HepG2 (cell line): ENCODE results near the gene VWA1. TPM values are rescaled to one million over a fixed set of nuclear protein-coding genes. Genes with fewer than 3 reads are reported as not detected.

Experiments
- ATAC-seq: fragments of 200-7000 bp; cut with Tn5 transposase; 3 replicates; pipeline ENCODE4 v1.9.1; 2020; ENCODE audit warnings: mild to moderate bottlenecking, moderate library complexity
- Bru-seq: library from RNA; stranded (reverse); fragments of 400-500 nt; gene quantifications from one replicate; lab custom pipeline; 2021; lab: Mats Ljungman, UMichigan
- BruChase-seq, 2 experiments: library from RNA; stranded (reverse); fragments of 400-500 nt; gene quantifications; one replicate each; lab custom pipeline; 2021; lab: Mats Ljungman, UMichigan
- BruUV-seq: library from RNA; stranded (reverse); fragments of 400-500 nt; replicated peaks from 2 replicates; lab custom pipeline; 2021; lab: Mats Ljungman, UMichigan
- CTCF ChIA-PET: fragments of 300-600 bp; formaldehyde crosslinking; extraction: SDS; loops from one replicate; lab custom pipeline; 2021; ENCODE audit warnings: low total read pairs, inconsistent platforms, low intra/inter-chr PET ratio; lab: Yijun Ruan, JAX
- POLR2A ChIA-PET: fragments of 350-600 bp; sonication (Branson Sonifier 250); formaldehyde crosslinking; loops from one replicate; lab custom pipeline; 2020; ENCODE audit warnings: antibody characterized with exemption, inconsistent platforms; lab: Yijun Ruan, JAX
- DNase-seq: peaks from one replicate; pipeline ENCODE4 v3.0.0-alpha.2; 2015; ENCODE audit warnings: low spot score
- FAIRE-seq: peaks from 3 replicates; lab custom pipeline; 2011; peaks lifted over from hg19 to GRCh38; lab: Jason Lieb, UNC
- H2AFZ ChIP-seq: one replicate; pipeline ENCODE4 v1.6.1; 2011; ENCODE audit warnings: low read length, inconsistent platforms
- H3K27ac ChIP-seq: fragments of 300-600 bp; 3 replicates; pipeline ENCODE4 v1.8.0; 2011; ENCODE audit warnings: mixed run types, mild to moderate bottlenecking, mixed read lengths, low read length, inconsistent platforms; ENCODE audit not compliant: insufficient read depth; ENCODE audit errors: extremely low read length
- H3K27me3 ChIP-seq, 2 experiments: fragments of 200-600 bp in 1 of 2; 2 replicates in 1 of 2; 3 replicates in 1 of 2; pipeline versions ENCODE4 v1.6.0 to v1.8.0; 2011; ENCODE audit warnings: low read length in 2 of 2, mild to moderate bottlenecking in 2 of 2, moderate library complexity in 2 of 2, inconsistent platforms in 1 of 2; ENCODE audit not compliant: insufficient read depth in 2 of 2, control insufficient read depth in 1 of 2
- H3K36me3 ChIP-seq, 2 experiments: fragments of 200-600 bp in 1 of 2; replicated peaks in 1 of 2; 2 replicates in 1 of 2; 3 replicates in 1 of 2; pipeline versions ENCODE4 v1.5.1 to v1.8.0; 2011; ENCODE audit warnings: low read length in 2 of 2, inconsistent platforms in 1 of 2; ENCODE audit not compliant: insufficient read depth in 2 of 2, control insufficient read depth in 1 of 2
- H3K4me1 ChIP-seq: 2 replicates; pipeline ENCODE4 v1.5.1; 2012; ENCODE audit warnings: low read length, inconsistent platforms; ENCODE audit not compliant: insufficient read depth
- H3K4me2 ChIP-seq: 2 replicates; pipeline ENCODE4 v1.6.0; 2011; ENCODE audit warnings: low read depth, low read length, inconsistent platforms
- H3K4me3 ChIP-seq, 3 experiments: fragments of 200-600 bp in 1 of 3; sonication (generic), shearing (Covaris generic) in 1 of 3; replicated peaks in 1 of 3; 2 replicates each; pipeline ENCODE4 v1.5.1; 2011 to 2016; ENCODE audit warnings: low read length in 3 of 3, inconsistent platforms in 2 of 3, low read depth in 2 of 3, mild to moderate bottlenecking in 2 of 3, control low read depth in 1 of 3, mixed read lengths in 1 of 3; ENCODE audit not compliant: insufficient read depth in 1 of 3
- H3K79me2 ChIP-seq: one replicate; pipeline ENCODE4 v1.6.1; 2011; ENCODE audit warnings: low read length, inconsistent platforms; ENCODE audit not compliant: insufficient read depth
- H3K9ac ChIP-seq: 2 replicates; pipeline ENCODE4 v1.6.0; 2011; ENCODE audit warnings: mild to moderate bottlenecking, low read depth, low read length, inconsistent platforms; ENCODE audit not compliant: insufficient read depth
- H3K9me3 ChIP-seq: 2 replicates; pipeline ENCODE4 v1.5.1; 2012; ENCODE audit warnings: mild to moderate bottlenecking, low read length
- H4K20me1 ChIP-seq: 2 replicates; pipeline ENCODE4 v1.6.0; 2011; ENCODE audit warnings: inconsistent platforms, mild to moderate bottlenecking, low read length, moderate library complexity; ENCODE audit not compliant: insufficient read depth
- HNF4G ChIP-seq, 2 experiments: sonication (generic) in 1 of 2; formaldehyde crosslinking in 1 of 2; IDR thresholded peaks; 2 replicates each; pipeline versions ENCODE4 v1.4.0 to v1.6.1; 2011 to 2020; ENCODE audit warnings: borderline replicate concordance in 2 of 2, low read depth in 2 of 2, mild to moderate bottlenecking in 2 of 2, low read length in 1 of 2, missing genetic modification reagents in 1 of 2, moderate library complexity in 1 of 2
- KLF6 ChIP-seq: IDR thresholded peaks from 2 replicates; pipeline ENCODE4 v1.8.0; 2016; ENCODE audit warnings: missing biosample characterization, missing genetic modification reagents
- MYPOP ChIP-seq: sonication (generic); formaldehyde crosslinking; IDR thresholded peaks from 2 replicates; pipeline ENCODE4 v1.8.1; 2023; ENCODE audit warnings: mild to moderate bottlenecking, moderate library complexity, missing genetic modification reagents
- NFAT5 ChIP-seq: sonication (generic); formaldehyde crosslinking; IDR thresholded peaks from 2 replicates; pipeline ENCODE4 v1.4.0; 2020; ENCODE audit warnings: missing genetic modification reagents
- PAWR ChIP-seq: sonication (generic); formaldehyde crosslinking; IDR thresholded peaks from 2 replicates; pipeline ENCODE4 v1.4.0; 2020; ENCODE audit warnings: missing genetic modification reagents, mild to moderate bottlenecking, borderline replicate concordance
- ZBTB25 ChIP-seq: IDR thresholded peaks from 2 replicates; pipeline ENCODE4 v1.6.1; 2018; ENCODE audit warnings: missing genetic modification reagents
- ZNF432 ChIP-seq: sonication (generic); formaldehyde crosslinking; IDR thresholded peaks from 2 replicates; pipeline ENCODE4 v1.5.0; 2020; ENCODE audit warnings: missing genetic modification reagents, mild to moderate bottlenecking, borderline replicate concordance
- ZNF776 ChIP-seq: sonication (generic); formaldehyde crosslinking; IDR thresholded peaks from 2 replicates; pipeline ENCODE4 v1.4.0; 2020; ENCODE audit warnings: mild to moderate bottlenecking, missing genetic modification reagents
- WGBS: methylation state at CpG from one replicate; pipeline ENCODE4 v1.1.6; 2017; ENCODE audit warnings: low lambda C conversion rate; 5-methylcytosine and 5-hydroxymethylcytosine counted together
- in situ Hi-C: cut with HindIII; loops from 2 replicates; pipeline ENCODE4 v1.10.0; 2017; ENCODE audit warnings: low pct_unique_long_range_greater_than_20kb; ENCODE audit not compliant: extremely low pct_ligation_motif_present
- intact Hi-C: fragments of 100-400 bp; cut with micrococcal nuclease; formaldehyde crosslinking; loops from one replicate; pipeline ENCODE4 v1.10.0; 2022; ENCODE audit not compliant: unreplicated experiment
- long read RNA-seq, 2 experiments: library from RNA in 1 of 2; library from polyadenylated mRNA in 1 of 2; stranded (forward) in 1 of 2; unstranded in 1 of 2; transcript quantifications; one replicate each; pipeline ENCODE4 v2.0.0, GENCODE V29; 2019 to 2022
- polyA minus RNA-seq, 3 experiments: library from RNA; depleted of rRNA, polyadenylated mRNA; stranded (reverse); fragments of >200 nt; gene quantifications; 2 replicates each; pipeline ENCODE4 v1.2.3, GENCODE V29; 2011; ENCODE audit warnings: low replicate concordance in 1 of 3
- polyA plus RNA-seq, 8 experiments: library from polyadenylated mRNA; depleted of rRNA in 3 of 8; stranded (reverse) in 7 of 8; unstranded in 1 of 8; fragments of >200 nt; fragmentation: Illumina TruSeq in 4 of 8; extraction: Trizol in 4 of 8; gene quantifications; 2 replicates each; pipeline versions ENCODE4 v1.2.1 to v1.2.3, GENCODE V29; 2011 to 2016; ENCODE audit warnings: low read depth in 4 of 8, missing spikeins in 1 of 8, mixed read lengths in 1 of 8; ENCODE audit not compliant: insufficient read depth in 1 of 8
- total RNA-seq, 5 experiments: library from RNA; depleted of rRNA; stranded (reverse); fragments of >200 nt; fragmentation: Illumina TruSeq; extraction: Trizol; gene quantifications; 2 replicates each; pipeline ENCODE4 v1.2.3, GENCODE V29; 2016; ENCODE audit warnings: low read depth in 1 of 5

VWA1 gene
- 25.1 and 57.5 TPM in 2 replicates for total RNA-seq (2016; rRNA removed; fragmentation: Illumina TruSeq; extraction: Trizol)
- total RNA-seq (2016; cell fraction: cytosol; rRNA removed; fragmentation: Illumina TruSeq; extraction: Trizol; ENCODE audit: low read depth), result 4.5 and 4.7 TPM in 2 replicates
- total RNA-seq (2016; cell fraction: insoluble cytoplasmic fraction; rRNA removed; fragmentation: Illumina TruSeq; extraction: Trizol), result 23.6 and 57.6 TPM in 2 replicates
- total RNA-seq (2016; cell fraction: membrane; rRNA removed; fragmentation: Illumina TruSeq; extraction: Trizol), result 12.5 and 16.0 TPM in 2 replicates
- total RNA-seq (2016; cell fraction: nucleus; rRNA removed; fragmentation: Illumina TruSeq; extraction: Trizol), result 51.4 and 68.6 TPM in 2 replicates
- 40.9 and 61.3 TPM in 2 replicates for polyA plus RNA-seq (2011; rRNA removed)
- 31.3 and 57.3 TPM in 2 replicates for polyA plus RNA-seq (2011; cell fraction: cytosol; rRNA removed)
- polyA plus RNA-seq (2011; cell fraction: nucleus; rRNA removed), result 80.8 and 81.7 TPM in 2 replicates
- 28.6 and 31.7 TPM in 2 replicates for polyA plus RNA-seq (2012)
- 6.7 and 8.2 TPM in 2 replicates for polyA plus RNA-seq (2016; cell fraction: cytosol; fragmentation: Illumina TruSeq; extraction: Trizol; ENCODE audit: low read depth)
- 32.1 and 34.9 TPM in 2 replicates for polyA plus RNA-seq (2016; cell fraction: insoluble cytoplasmic fraction; fragmentation: Illumina TruSeq; extraction: Trizol; ENCODE audit: low read depth)
- polyA plus RNA-seq (2016; cell fraction: membrane; fragmentation: Illumina TruSeq; extraction: Trizol; ENCODE audit: low read depth), result 16.7 and 17.0 TPM in 2 replicates
- 140 and 151 TPM in 2 replicates for polyA plus RNA-seq (2016; cell fraction: nucleus; fragmentation: Illumina TruSeq; extraction: Trizol; ENCODE audit: insufficient read depth, low read depth)
- 0.05 and 92.8 TPM in 2 replicates for polyA minus RNA-seq (2011; rRNA and poly(A)+ RNA removed; ENCODE audit: low replicate concordance)
- 48.6 and 49.4 TPM in 2 replicates for polyA minus RNA-seq (2011; cell fraction: cytosol; rRNA and poly(A)+ RNA removed)
- polyA minus RNA-seq (2011; cell fraction: nucleus; rRNA and poly(A)+ RNA removed), result 12.6 and 15.8 TPM in 2 replicates
- Bru-seq, nascent RNA, result percentile 58 among the genes with signal in this experiment
- BruChase-seq, experiment 1, labeled RNA remaining after a 6-hour chase, result percentile 78 among the genes with signal in this experiment
- BruChase-seq, experiment 2, labeled RNA remaining after a 2-hour chase, result percentile 65 among the genes with signal in this experiment
- long read RNA-seq, experiment 1, full-length matches to known transcripts, result 9 of 39 reads
- long read RNA-seq, experiment 1, partial matches to known transcripts, result 30 of 39 reads
- long read RNA-seq, experiment 1, other reads (novel, unspliced or antisense), result 0 of 39 reads
- long read RNA-seq, experiment 2, full-length matches to known transcripts, result 249 of 484 reads
- long read RNA-seq, experiment 2, partial matches to known transcripts, result 31 of 484 reads
- long read RNA-seq, experiment 2, other reads (novel, unspliced or antisense), result 204 of 484 reads

- Histone ChIP-seq H3K4me2 (peak within 1 kb of the TSS; percentile 94), H3K27ac (peak within 1 kb of the TSS; percentile 94), H3K79me2 (peaks cover 31% of the 10 kb centered on the region), H4K20me1 (no peaks in the 10 kb centered on the region), H3K4me1 (peaks cover 53% of the 10 kb centered on the region), H3K36me3 (peaks cover 0 to under 1% of the 10 kb centered on the region in 2 experiments; a peak in 1 of 5 replicates), H3K9ac (peak within 1 kb of the TSS; percentile 85), H3K4me3 (peak within 1 kb of the TSS; percentile 72 to 88 (median 84)), H3K27me3 (no peaks in the 10 kb centered on the region), H2AFZ (no peak within 1 kb of the TSS), H3K9me3 (no peaks in the 10 kb centered on the region)
- POLR2A ChIA-PET, result interaction anchor here (2.7 to 11.0 kb wide), 6 partner anchors 9 to 243 kb away, joined by 8 to 355 read pairs (median 38); partner anchors contain the start of genes ANKRD65, CCNL2 and MRPL20
- TSS peak; percentile 30 for BruUV-seq
- in situ Hi-C loops (loop anchor here (5.0 kb wide), 1 partner anchor 33 kb away; no protein-coding TSS in a partner anchor), intact Hi-C loops (no loop called here)
- DNase-seq, result no peak
- no peak for FAIRE-seq
- CTCF ChIA-PET, result no interaction called here
- WGBS, result under 1% methylated on average over 22 of the region's 89 CpGs
- no peak for ATAC-seq
- TF ChIP-seq HNF4G (IDR thresholded peaks at IDR 0.05; ENCODE audit: borderline replicate concordance, low read depth, low read length) (no peak), HNF4G (CRISPR knock-in tag; IDR thresholded peaks at IDR 0.05; ENCODE audit: borderline replicate concordance, low read depth) (no peak), MYPOP (CRISPR knock-in tag) (no peak), NFAT5 (CRISPR knock-in tag) (0 out of 2 replicates have a peak, but pooled peaks have one; percentile 45), ZNF776 (CRISPR knock-in tag) (peak; percentile 90; the same call in 1 of the 2 replicates), KLF6 (CRISPR knock-in tag) (no peak), PAWR (no peak), ZNF432 (CRISPR knock-in tag) (no peak), ZBTB25 (CRISPR knock-in tag) (no peak)
These were observed at the start of gene VWA1 for GRCh38 chr1:1435106-1435903. Gene VWA1 (plus strand): TSS chr1:1435690. CDS start chr1:1435749, 59 bp downstream.
